CD4-positive, alpha-beta T cell treated with Interleukin-10 for 1 hour (primary cell): Measurements from ENCODE around the gene CDC42BPG.

Experiments used
- DNase-seq: peaks from one replicate; pipeline ENCODE4 v3.0.0-alpha.2; 2020

The CDC42BPG gene

GRCh38 chr11:64787526-64788320 lies 56.7 kb downstream of the CDC42BPG start:
- DNase-seq: peak; percentile 73

- DNase-seq: no peak
These were observed 58.1 kb downstream of the CDC42BPG start for GRCh38 chr11:64786308-64786707.

GRCh38 chr11:64784813-64785581 lies 59.5 kb downstream of the CDC42BPG start:
- no peak for DNase-seq

DNA sequence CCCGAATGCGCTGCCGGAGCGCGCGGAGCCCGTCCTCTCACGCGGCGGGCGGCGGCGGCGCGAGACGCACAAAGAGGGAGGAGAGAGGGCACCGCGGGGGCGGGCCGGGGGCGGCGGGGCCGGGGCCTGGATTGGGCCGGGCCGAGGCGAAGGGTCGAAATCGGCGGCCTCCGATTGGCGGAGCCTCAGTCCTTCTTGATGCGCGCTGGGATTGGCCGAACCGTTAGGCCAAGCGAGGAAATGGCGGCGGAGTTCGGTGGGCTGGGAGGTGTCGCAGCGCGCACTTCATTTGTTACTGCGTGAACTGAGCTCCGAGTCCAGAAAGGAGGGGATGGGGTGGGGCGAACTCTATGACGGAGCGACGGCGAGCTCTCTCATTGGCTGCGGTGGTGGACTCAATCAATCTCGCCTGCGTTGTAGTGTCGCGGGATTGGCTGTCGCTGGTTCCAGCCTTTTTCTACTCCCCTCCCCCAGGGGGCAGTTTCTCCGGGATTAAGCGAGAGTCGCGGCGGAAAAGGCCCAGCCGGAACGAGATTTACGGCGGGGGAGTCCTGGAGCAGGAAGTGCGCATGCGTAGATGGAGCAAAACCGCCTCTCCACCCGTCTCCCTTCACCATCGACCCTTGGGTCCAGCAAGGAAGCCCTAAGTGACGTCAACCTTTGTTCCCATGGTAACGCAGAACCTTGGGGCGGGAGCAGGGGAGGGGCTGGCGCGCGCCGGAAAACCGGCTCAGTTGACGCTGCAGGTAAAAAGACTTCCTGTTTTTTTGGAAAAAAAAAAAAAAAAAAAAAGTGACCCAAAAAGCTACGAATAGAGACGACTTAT lies 65.8 kb downstream of the CDC42BPG start, which contains the start of gene SF1:
Gene SF1, minus strand, starts transcription at position 70 of the 826 bp plus-strand sequence. CDS start 150 bp downstream, outside the sequence.
- peak; percentile 100 for DNase-seq

- DNase-seq: no peak
These were observed 66.3 kb downstream of the CDC42BPG start for GRCh38 chr11:64778223-64778472.

DNA sequence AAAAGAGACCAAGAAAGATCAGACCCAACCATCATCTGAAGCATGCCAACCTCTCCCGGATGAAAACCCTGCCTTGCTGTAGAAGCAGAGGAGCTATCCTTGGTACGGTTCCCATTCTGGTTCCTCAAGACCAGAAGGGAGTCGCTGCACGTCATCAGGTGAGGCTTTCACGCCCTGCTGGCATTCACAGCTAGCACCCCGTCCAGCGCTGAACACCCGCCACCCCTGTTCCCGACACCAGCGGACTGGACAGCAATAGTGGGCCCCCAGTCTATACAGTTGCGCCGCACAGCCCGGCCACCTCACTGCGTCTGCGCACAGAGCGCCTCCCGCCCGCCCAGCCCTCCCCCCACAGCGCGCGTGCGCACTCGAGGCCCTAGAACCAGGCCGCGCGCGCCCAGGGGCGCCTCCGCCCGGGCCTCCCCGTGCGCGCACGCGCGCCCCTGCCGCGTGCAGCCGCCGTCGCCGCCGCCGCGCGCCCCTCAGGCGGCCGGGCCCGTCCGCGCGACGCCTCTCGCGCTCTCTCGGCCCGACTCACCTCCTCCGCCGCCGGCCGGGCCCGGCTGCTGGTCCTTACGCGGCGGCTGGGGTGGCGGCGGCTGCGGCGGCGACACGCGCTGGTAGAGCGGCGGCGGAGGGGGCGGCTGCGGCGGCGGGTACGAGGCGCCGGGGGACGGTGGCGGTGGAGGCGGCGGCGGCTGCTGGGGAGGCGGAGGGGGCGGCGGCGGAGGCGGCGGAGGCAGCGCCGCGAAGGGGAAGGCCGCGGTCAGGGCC lies 66.8 kb downstream of the CDC42BPG start:
- DNase-seq: peak; percentile 82

DNA sequence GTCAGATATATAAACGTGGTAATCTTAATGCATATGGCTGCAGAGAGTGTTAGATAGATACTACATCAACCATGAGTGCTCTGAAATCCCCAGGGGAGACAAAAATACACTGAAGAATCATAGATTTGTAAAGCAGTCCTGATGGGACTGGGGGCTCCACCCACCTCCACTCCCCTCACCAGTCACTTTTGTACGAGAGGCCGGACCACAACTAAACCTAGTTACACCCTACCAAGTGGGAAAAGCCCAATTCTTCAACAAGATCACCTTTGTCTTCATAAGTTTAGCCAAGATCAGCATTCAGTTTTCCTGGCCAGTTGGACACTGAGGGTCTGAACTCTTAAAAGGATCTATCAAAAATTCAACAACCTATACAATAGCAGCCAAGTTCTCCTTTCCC lies 67.6 kb downstream of the CDC42BPG start:
- DNase-seq: no peak

- DNase-seq: no peak
These were observed 68.0 kb downstream of the CDC42BPG start for GRCh38 chr11:64776425-64776824.

- no peak for DNase-seq
These were observed 70.3 kb downstream of the CDC42BPG start for GRCh38 chr11:64774144-64774543.
